ENCODE results near the gene IPO4.

GRCh38 chr14:24228902-24229301 is 40.3 kb upstream of the IPO4 start:
- TF ChIP-seq, protein P1, sequence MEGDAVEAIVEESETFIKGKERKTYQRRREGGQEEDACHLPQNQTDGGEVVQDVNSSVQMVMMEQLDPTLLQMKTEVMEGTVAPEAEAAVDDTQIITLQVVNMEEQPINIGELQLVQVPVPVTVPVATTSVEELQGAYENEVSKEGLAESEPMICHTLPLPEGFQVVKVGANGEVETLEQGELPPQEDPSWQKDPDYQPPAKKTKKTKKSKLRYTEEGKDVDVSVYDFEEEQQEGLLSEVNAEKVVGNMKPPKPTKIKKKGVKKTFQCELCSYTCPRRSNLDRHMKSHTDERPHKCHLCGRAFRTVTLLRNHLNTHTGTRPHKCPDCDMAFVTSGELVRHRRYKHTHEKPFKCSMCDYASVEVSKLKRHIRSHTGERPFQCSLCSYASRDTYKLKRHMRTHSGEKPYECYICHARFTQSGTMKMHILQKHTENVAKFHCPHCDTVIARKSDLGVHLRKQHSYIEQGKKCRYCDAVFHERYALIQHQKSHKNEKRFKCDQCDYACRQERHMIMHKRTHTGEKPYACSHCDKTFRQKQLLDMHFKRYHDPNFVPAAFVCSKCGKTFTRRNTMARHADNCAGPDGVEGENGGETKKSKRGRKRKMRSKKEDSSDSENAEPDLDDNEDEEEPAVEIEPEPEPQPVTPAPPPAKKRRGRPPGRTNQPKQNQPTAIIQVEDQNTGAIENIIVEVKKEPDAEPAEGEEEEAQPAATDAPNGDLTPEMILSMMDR (IDR thresholded peaks at IDR 0.05) = no peak
- TF ChIP-seq POLR2A (IDR thresholded peaks at IDR 0.05) = no peak
